Panc1 (cell line): ENCODE results near the gene BICD1. TPM values are rescaled to one million over a fixed set of nuclear protein-coding genes. Genes with fewer than 3 reads are reported as not detected.

Source experiments
- ATAC-seq: fragments of 200-7000 bp; cut with Tn5 transposase; 2 replicates; pipeline ENCODE4 v1.9.1; 2020; ENCODE audit warnings: mild to moderate bottlenecking, moderate library complexity
- BruUV-seq: library from RNA; stranded (reverse); fragments of 400-500 nt; replicated peaks from 2 replicates; lab custom pipeline; 2021; lab: Mats Ljungman, UMichigan
- CTCF ChIA-PET: fragments of 300-600 bp; sonication (Branson Sonifier 250); formaldehyde crosslinking; loops from one replicate; lab custom pipeline; 2022; ENCODE audit warnings: antibody characterized with exemption; lab: Charles Lee
- POLR2A ChIA-PET: fragments of 300-600 bp; sonication (Branson Sonifier 250); formaldehyde crosslinking; loops from one replicate; lab custom pipeline; 2022; ENCODE audit warnings: antibody characterized with exemption; lab: Charles Lee
- DNase-seq: peaks from one replicate; pipeline ENCODE4 v3.0.0-alpha.2; 2010; ENCODE audit warnings: low read depth, low spot score
- H3K27ac ChIP-seq: 2 replicates; pipeline ENCODE4 v1.5.1; 2011; ENCODE audit warnings: mild to moderate bottlenecking, low read length, inconsistent platforms
- H3K27me3 ChIP-seq: fragments of 200-500 bp; sonication (Bioruptor generic); 2 replicates; pipeline ENCODE4 v1.6.0; 2014; ENCODE audit warnings: low read length, inconsistent platforms; ENCODE audit not compliant: control insufficient read depth, insufficient read depth
- H3K36me3 ChIP-seq: fragments of 200-500 bp; sonication (Bioruptor generic); 2 replicates; pipeline ENCODE4 v1.5.1; 2014; ENCODE audit warnings: inconsistent platforms, mild to moderate bottlenecking, low read length, moderate library complexity; ENCODE audit not compliant: control insufficient read depth, insufficient read depth
- H3K4me1 ChIP-seq: 2 replicates; pipeline ENCODE4 v1.5.1; 2011; ENCODE audit warnings: inconsistent platforms, mild to moderate bottlenecking, low read length, moderate library complexity; ENCODE audit not compliant: control insufficient read depth, insufficient read depth
- H3K4me3 ChIP-seq, 2 experiments: 2 replicates each; pipeline ENCODE4 v1.5.1; 2011 to 2012; ENCODE audit warnings: low read depth in 2 of 2, low read length in 2 of 2, mild to moderate bottlenecking in 2 of 2, inconsistent platforms in 1 of 2, moderate library complexity in 1 of 2
- H3K9me3 ChIP-seq: fragments of 200-500 bp; sonication (Bioruptor generic); 2 replicates; pipeline ENCODE4 v1.5.1; 2014; ENCODE audit warnings: low read depth, mild to moderate bottlenecking, inconsistent platforms, low read length, moderate library complexity; ENCODE audit not compliant: control insufficient read depth, insufficient read depth
- CTCF ChIP-seq: fragments of 450-650 bp; IDR thresholded peaks from 2 replicates; pipeline ENCODE4 v1.5.1; 2017; ENCODE audit warnings: mild to moderate bottlenecking
- POLR2AphosphoS5 ChIP-seq: IDR thresholded peaks from 2 replicates; pipeline ENCODE4 v1.6.1; 2012; ENCODE audit warnings: mild to moderate bottlenecking, low read depth, low read length, moderate library complexity
- REST ChIP-seq, 2 experiments: IDR thresholded peaks; 2 replicates each; pipeline ENCODE4 v1.6.1; 2011 to 2012; ENCODE audit warnings: low read depth in 2 of 2, control low read depth in 1 of 2, low read length in 1 of 2, mild to moderate bottlenecking in 1 of 2, moderate library complexity in 1 of 2; ENCODE audit not compliant: insufficient read depth in 1 of 2
- SIN3A ChIP-seq: IDR thresholded peaks from 2 replicates; pipeline ENCODE4 v1.6.1; 2012; ENCODE audit warnings: low read depth, mild to moderate bottlenecking, low read length, moderate library complexity, borderline replicate concordance; ENCODE audit not compliant: insufficient read depth
- TCF7L2 ChIP-seq: IDR thresholded peaks from 2 replicates; pipeline ENCODE4 v1.6.1; 2011; ENCODE audit warnings: mild to moderate bottlenecking, low read depth, low read length, inconsistent platforms
- in situ Hi-C: cut with HindIII; loops from 2 replicates; pipeline ENCODE4 v1.10.0; 2016; ENCODE audit warnings: low sequenced_read_pairs, low pct_unique_long_range_greater_than_20kb
- intact Hi-C: fragments of 100-400 bp; cut with micrococcal nuclease; formaldehyde crosslinking; loops from one replicate; pipeline ENCODE4 v1.10.0; 2022; ENCODE audit not compliant: unreplicated experiment
- total RNA-seq: library from RNA; stranded (reverse); gene quantifications from one replicate; pipeline ENCODE4 v1.2.1, GENCODE V29; 2021; ENCODE audit not compliant: unreplicated experiment

BICD1 gene
- total RNA-seq, 1 experiment from 2014 or later = 40.0 TPM

GRCh38 chr12:32159925-32160324 lies 53.3 kb downstream of the BICD1 start:
- no peaks in the 10 kb centered on the region for H3K9me3 ChIP-seq
- H3K4me1 ChIP-seq = no peaks in the 10 kb centered on the region
- no peak for ATAC-seq
- DNase-seq = no peak
- POLR2A ChIA-PET = no interaction called here
- CTCF ChIA-PET = no interaction called here
- H3K4me3 ChIP-seq = no peak overlapping the region
- no peak overlapping the region for H3K27ac ChIP-seq
- in situ Hi-C loops = no loop called here
- H3K36me3 ChIP-seq = no peaks in the 10 kb centered on the region; the same call in 1 of the 2 replicates
- no TSS peak for BruUV-seq
- H3K27me3 ChIP-seq = no peaks in the 10 kb centered on the region
- intact Hi-C loops = no loop called here
- no peak for TF ChIP-seq CTCF
- no peak for TF ChIP-seq POLR2AphosphoS5
- TF ChIP-seq REST (IDR thresholded peaks at IDR 0.05; ENCODE audit: insufficient read depth in 1 of 2, low read depth in 2 of 2, low read length in 1 of 2) = no peak
- no peak for TF ChIP-seq SIN3A
- no peak for TF ChIP-seq TCF7L2

GRCh38 chr12:32161058-32161457 lies 54.4 kb downstream of the BICD1 start:
- Histone ChIP-seq H3K4me3 (no peak overlapping the region), H3K27ac (no peak overlapping the region), H3K27me3 (no peaks in the 10 kb centered on the region), H3K9me3 (no peaks in the 10 kb centered on the region), H3K36me3 (no peaks in the 10 kb centered on the region), H3K4me1 (no peaks in the 10 kb centered on the region)
- ATAC-seq = no peak
- in situ Hi-C loops (no loop called here), intact Hi-C loops (no loop called here)
- ChIA-PET CTCF (no interaction called here), POLR2A (no interaction called here)
- TF ChIP-seq CTCF (no peak), REST (IDR thresholded peaks at IDR 0.05; ENCODE audit: insufficient read depth in 1 of 2, low read depth in 2 of 2, low read length in 1 of 2) (no peak), SIN3A (no peak), TCF7L2 (no peak), POLR2AphosphoS5 (no peak)
- DNase-seq = no peak
- no TSS peak for BruUV-seq
